HCT116 (cell line): Measurements from ENCODE around the gene CPN2. TPM values are rescaled to one million over a fixed set of nuclear protein-coding genes. Genes with fewer than 3 reads are reported as not detected.
A peak's percentile ranks its signal among the peaks of the same experiment; 100 is the strongest.

Experiments
- ATAC-seq: fragments of 200-7000 bp; cut with Tn5 transposase; 2 replicates; pipeline ENCODE4 v1.9.1; 2020; ENCODE audit warnings: mild to moderate bottlenecking, moderate library complexity
- BruUV-seq: library from RNA; stranded (reverse); fragments of 400-500 nt; replicated peaks from 2 replicates; lab custom pipeline; 2021; lab: Mats Ljungman, UMichigan
- CTCF ChIA-PET: fragments of 300-600 bp; sonication (Branson Sonifier 250); formaldehyde crosslinking; loops from one replicate; lab custom pipeline; 2021; ENCODE audit warnings: antibody characterized with exemption; lab: Charles Lee
- POLR2A ChIA-PET: fragments of 300-600, 350-600 bp; sonication (Branson Sonifier 250); formaldehyde crosslinking; loops from one replicate; lab custom pipeline; 2021; ENCODE audit warnings: antibody characterized with exemption; lab: Charles Lee
- RAD21 ChIA-PET, 2 experiments: fragments of 300-600 bp; sonication (Branson Sonifier 250); formaldehyde crosslinking; loops; one replicate each; lab custom pipeline; 2023; ENCODE audit warnings: low total read pairs in 2 of 2; ENCODE audit not compliant: uncharacterized antibody in 2 of 2, unreplicated experiment in 2 of 2, low non-redundant PET in 1 of 2; lab: Charles Lee
- DNase-seq: peaks from one replicate; pipeline ENCODE4 v3.0.0-alpha.2; 2010; ENCODE audit warnings: low read depth, low spot score
- H2AFZ ChIP-seq: fragments of 200-600 bp; shearing (Covaris generic), sonication (generic); 2 replicates; pipeline ENCODE4 v1.6.1; 2017; ENCODE audit warnings: low read depth, mixed run types, mixed read lengths, antibody characterized with exemption, low read length; ENCODE audit not compliant: poor library complexity, severe bottlenecking
- H3K27ac ChIP-seq: 2 replicates; pipeline ENCODE4 v1.5.1; 2012; ENCODE audit warnings: low read depth, low read length
- H3K27me3 ChIP-seq: fragments of 200-600 bp; sonication (generic); 2 replicates; pipeline ENCODE4 v1.6.1; 2016; ENCODE audit warnings: mixed run types, low read length, mixed read lengths; ENCODE audit not compliant: insufficient read depth
- H3K36me3 ChIP-seq, 2 experiments: fragments of 200-500 bp in 1 of 2; fragments of 200-600 bp in 1 of 2; sonication (Bioruptor generic) in 1 of 2; sonication (generic) in 1 of 2; 2 replicates each; pipeline versions ENCODE4 v1.5.1 to v1.6.1; 2014 to 2016; ENCODE audit warnings: low read length in 2 of 2, inconsistent platforms in 1 of 2, mixed read lengths in 1 of 2, mixed run types in 1 of 2; ENCODE audit not compliant: insufficient read depth in 2 of 2, control insufficient read depth in 1 of 2
- H3K4me1 ChIP-seq, 2 experiments: fragments of 200-600 bp in 1 of 2; sonication (generic) in 1 of 2; 2 replicates each; pipeline versions ENCODE4 v1.5.1 to v1.6.1; 2012 to 2017; ENCODE audit warnings: low read length in 2 of 2, inconsistent platforms in 1 of 2, mild to moderate bottlenecking in 1 of 2, mixed read lengths in 1 of 2, mixed run types in 1 of 2, moderate library complexity in 1 of 2; ENCODE audit not compliant: insufficient read depth in 2 of 2, control insufficient read depth in 1 of 2
- H3K4me2 ChIP-seq: fragments of 200-600 bp; sonication (generic); 2 replicates; pipeline ENCODE4 v1.6.1; 2017; ENCODE audit warnings: mixed run types, low read length, mixed read lengths
- H3K4me3 ChIP-seq, 2 experiments: fragments of 200-600 bp in 1 of 2; sonication (generic) in 1 of 2; replicated peaks in 1 of 2; 2 replicates each; pipeline ENCODE4 v1.5.1; 2011 to 2016; ENCODE audit warnings: low read length in 2 of 2, control low read depth in 1 of 2, low read depth in 1 of 2, mild to moderate bottlenecking in 1 of 2, mixed read lengths in 1 of 2, mixed run types in 1 of 2
- H3K79me2 ChIP-seq: fragments of 200-600 bp; sonication (generic); 2 replicates; pipeline ENCODE4 v1.6.1; 2017; ENCODE audit warnings: mild to moderate bottlenecking, mixed run types, low read length, moderate library complexity, mixed read lengths; ENCODE audit not compliant: insufficient read depth
- H3K9ac ChIP-seq: fragments of 200-600 bp; sonication (generic); 2 replicates; pipeline ENCODE4 v1.6.1; 2016; ENCODE audit warnings: low read length, mixed read lengths
- H3K9me2 ChIP-seq: fragments of 200-600 bp; sonication (generic), shearing (Covaris generic); 2 replicates; pipeline ENCODE4 v1.6.1; 2017; ENCODE audit warnings: mixed run types, mild to moderate bottlenecking, moderate library complexity; ENCODE audit not compliant: insufficient read depth
- H3K9me3 ChIP-seq, 2 experiments: fragments of 200-500 bp in 1 of 2; fragments of 200-600 bp in 1 of 2; sonication (Bioruptor generic) in 1 of 2; sonication (generic) in 1 of 2; 2 replicates each; pipeline ENCODE4 v1.6.1; 2014 to 2017; ENCODE audit warnings: low read length in 2 of 2, mixed read lengths in 2 of 2, inconsistent platforms in 1 of 2, low read depth in 1 of 2, mild to moderate bottlenecking in 1 of 2, mixed run types in 1 of 2, moderate library complexity in 1 of 2; ENCODE audit not compliant: control insufficient read depth in 1 of 2, insufficient read depth in 1 of 2
- H4K20me1 ChIP-seq: fragments of 200-600 bp; sonication (generic), shearing (Covaris generic); 2 replicates; pipeline ENCODE4 v1.6.1; 2017; ENCODE audit warnings: mixed run types, mild to moderate bottlenecking, moderate library complexity; ENCODE audit not compliant: insufficient read depth
- EGR1 ChIP-seq: IDR thresholded peaks from 2 replicates; pipeline ENCODE4 v1.6.1; 2012; ENCODE audit warnings: low read depth
- ELF1 ChIP-seq: IDR thresholded peaks from 2 replicates; pipeline ENCODE4 v1.6.1; 2012; ENCODE audit warnings: low read depth, borderline replicate concordance
- POLR2A ChIP-seq: IDR thresholded peaks from 2 replicates; pipeline ENCODE4 v1.7.0; 2011; ENCODE audit warnings: borderline replicate concordance; ENCODE audit not compliant: insufficient read depth, insufficient read length; ENCODE audit errors: extremely low read depth
- POLR2AphosphoS5 ChIP-seq: IDR thresholded peaks from 2 replicates; pipeline ENCODE4 v1.6.1; 2011; ENCODE audit warnings: mild to moderate bottlenecking, low read depth, low read length, moderate library complexity
- SP1 ChIP-seq: IDR thresholded peaks from 2 replicates; pipeline ENCODE4 v1.6.1; 2012; ENCODE audit warnings: low read depth
- YY1 ChIP-seq: IDR thresholded peaks from 2 replicates; pipeline ENCODE4 v1.6.1; 2011; ENCODE audit warnings: low read length, low read depth, moderate library complexity, mild to moderate bottlenecking; ENCODE audit not compliant: insufficient replicate concordance; ENCODE audit errors: extremely low read depth
- ZFX ChIP-seq: fragments of 450-650 bp; IDR thresholded peaks from 2 replicates; pipeline ENCODE4 v1.6.1; 2017
- intact Hi-C: fragments of 100-400 bp; cut with micrococcal nuclease; formaldehyde crosslinking; loops from 2 replicates; pipeline ENCODE4 v1.10.0; 2022
- total RNA-seq: library from RNA; stranded (reverse); gene quantifications from one replicate; pipeline ENCODE4 v1.2.1, GENCODE V29; 2021; ENCODE audit not compliant: unreplicated experiment
- TF ChIP-seq, protein P1 (sequence below): IDR thresholded peaks from 2 replicates; pipeline ENCODE4 v1.6.1; 2011; ENCODE audit warnings: mild to moderate bottlenecking, low read length, moderate library complexity; ENCODE audit not compliant: insufficient replicate concordance; ENCODE audit errors: extremely low read depth

Gene CPN2
- total RNA-seq, 1 experiment from 2014 or later, result not detected

DNA sequence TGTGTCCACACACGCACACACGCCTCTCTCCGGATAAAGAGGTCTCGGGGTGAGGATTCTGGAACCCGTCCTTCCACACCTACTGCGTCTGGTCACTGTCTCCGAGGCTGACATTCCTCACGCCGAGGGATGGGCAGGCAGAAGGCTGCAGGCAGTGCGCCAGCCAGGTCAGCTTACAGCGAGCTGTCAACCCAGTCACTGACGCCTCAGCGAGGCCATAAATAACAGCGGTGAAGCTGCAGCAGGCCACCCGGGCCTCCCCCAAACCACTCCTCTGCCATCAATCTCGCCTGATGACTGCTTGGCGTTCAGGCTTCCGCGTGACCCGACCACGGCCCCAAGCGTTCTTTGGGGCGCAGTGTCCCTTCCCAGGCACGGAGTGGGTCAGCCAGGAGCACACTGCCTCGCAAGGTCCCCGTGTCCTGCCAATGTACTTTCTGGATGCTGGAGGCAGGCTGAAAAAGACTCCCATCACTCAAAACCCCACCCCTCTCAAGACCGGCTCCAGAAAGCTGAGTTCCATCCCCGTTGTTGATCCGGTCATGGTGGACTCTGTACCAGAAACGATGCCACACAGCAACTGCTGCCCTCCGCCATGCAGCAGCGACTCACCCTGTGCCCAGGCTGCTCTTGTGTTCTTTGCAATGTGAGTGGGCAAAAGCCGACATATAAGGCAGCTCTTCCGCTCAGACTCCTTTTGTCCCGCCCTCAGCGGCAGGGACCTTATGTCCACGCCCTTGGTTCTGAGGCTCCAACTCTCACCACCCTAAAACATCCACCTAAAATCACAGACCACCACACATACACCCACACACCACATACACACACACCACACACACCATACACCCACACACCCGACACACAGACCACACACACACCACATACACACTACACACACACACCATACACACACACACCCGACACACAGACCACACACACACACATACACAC lies 27.1 kb downstream of the CPN2 start:
- H3K79me2 ChIP-seq, result peaks cover 18% of the 10 kb centered on the region; the same call in 1 of the 2 replicates
- ChIA-PET POLR2A (interaction anchor here (0.6 to 1.9 kb wide), 6 partner anchors 29 to 539 kb away, joined by 3 to 5 read pairs (median 4); no protein-coding TSS in a partner anchor), RAD21 (interaction anchor here in 1 of 2 experiments (0.7 to 1.1 kb wide), 2 partner anchors 54 to 188 kb away, joined by 3 to 4 read pairs; partner anchors contain the start of gene HES1), CTCF (interaction anchor here (0.9 to 3.0 kb wide), 3 partner anchors 10 to 1511 kb away, joined by 3 to 21 read pairs (median 12); no protein-coding TSS in a partner anchor)
- peak overlapping the region; percentile 44 to 61 for H3K4me3 ChIP-seq
- H3K9me2 ChIP-seq, result no peaks in the 10 kb centered on the region
- H2AFZ ChIP-seq, result peak overlapping the region; percentile 83
- intact Hi-C loops, result loop anchor here (2.0 to 5.0 kb wide), 2 partner anchors 187 to 452 kb away; partner anchors contain the start of gene HES1
- peak overlapping the region; percentile 95 for H3K27ac ChIP-seq
- TF ChIP-seq POLR2A, result peak; percentile 54
- peak; percentile 37; the same call in 1 of the 2 replicates for TF ChIP-seq POLR2AphosphoS5
- TF ChIP-seq YY1, result peak; percentile 43
- no peak for TF ChIP-seq EGR1
- BruUV-seq, result no TSS peak
- DNase-seq (peak; percentile 76), ATAC-seq (peak; percentile 52)
- H3K36me3 ChIP-seq, result no peaks in the 10 kb centered on the region
- H4K20me1 ChIP-seq, result no peaks in the 10 kb centered on the region
- H3K4me2 ChIP-seq, result peak overlapping the region; percentile 96
- peak overlapping the region; percentile 87 for H3K9ac ChIP-seq
- H3K4me1 ChIP-seq, result peaks cover 35 to 90% of the 10 kb centered on the region in 2 experiments
- no peaks in the 10 kb centered on the region for H3K27me3 ChIP-seq
- H3K9me3 ChIP-seq, result peaks cover 0 to 13% of the 10 kb centered on the region in 2 experiments; a peak in 1 of 4 replicates

DNA sequence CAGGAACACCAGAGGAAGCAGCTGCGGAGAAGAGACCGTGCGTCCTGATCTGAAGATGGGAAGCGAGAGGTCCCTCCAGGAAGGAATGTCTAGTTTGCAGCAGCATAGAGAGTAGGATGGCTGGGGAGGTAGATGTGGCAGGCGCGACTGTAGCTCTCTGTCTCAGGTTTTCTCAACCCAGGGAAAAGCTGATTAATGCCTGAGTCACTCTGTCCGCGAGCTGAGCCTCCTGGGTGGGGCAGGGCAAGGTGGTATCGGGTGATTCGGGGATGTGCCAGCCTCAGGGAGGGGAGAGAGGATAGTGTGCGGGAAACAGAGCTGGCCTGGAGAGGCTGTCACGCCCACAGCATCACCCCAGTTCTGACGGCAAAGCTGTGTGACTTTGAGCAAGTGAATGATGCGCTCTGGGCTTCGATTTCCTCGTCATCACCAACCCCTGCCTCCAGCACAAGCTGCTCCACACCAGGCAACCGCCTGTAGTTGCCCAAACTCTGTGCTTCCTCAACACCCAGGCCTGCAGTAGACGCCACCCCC lies 28.4 kb downstream of the CPN2 start:
- ChIA-PET POLR2A (interaction anchor here (0.7 to 1.9 kb wide), 7 partner anchors 11 to 320 kb away, joined by 3 to 5 read pairs (median 4); partner anchors contain the start of gene HES1), RAD21 (interaction anchor here in 1 of 2 experiments (0.9 to 1.1 kb wide), 3 partner anchors 11 to 542 kb away, joined by 3 read pairs; no protein-coding TSS in a partner anchor)
- Histone ChIP-seq H3K9me2 (no peaks in the 10 kb centered on the region), H3K27ac (peak overlapping the region; percentile 95), H3K27me3 (no peaks in the 10 kb centered on the region), H3K4me1 (peaks cover 35 to 93% of the 10 kb centered on the region in 2 experiments), H3K9me3 (peaks cover 0 to 13% of the 10 kb centered on the region in 2 experiments; a peak in 1 of 4 replicates), H3K36me3 (no peaks in the 10 kb centered on the region), H3K9ac (peak overlapping the region; percentile 87), H3K4me2 (peak overlapping the region; percentile 96), H3K79me2 (peaks cover 18% of the 10 kb centered on the region; the same call in 1 of the 2 replicates), H2AFZ (no peak overlapping the region), H3K4me3 (peak overlapping the region; percentile 73)
- peak; percentile 71 for ATAC-seq
- DNase-seq, result peak; percentile 91
- BruUV-seq, result TSS peak; percentile 66
- TF ChIP-seq ELF1 (no peak), POLR2AphosphoS5 (peak; percentile 92), YY1 (peak; percentile 59), ZFX (0 out of 2 replicates have a peak, but pooled peaks have one; percentile 8), SP1 (no peak)
- TF ChIP-seq, protein P1, sequence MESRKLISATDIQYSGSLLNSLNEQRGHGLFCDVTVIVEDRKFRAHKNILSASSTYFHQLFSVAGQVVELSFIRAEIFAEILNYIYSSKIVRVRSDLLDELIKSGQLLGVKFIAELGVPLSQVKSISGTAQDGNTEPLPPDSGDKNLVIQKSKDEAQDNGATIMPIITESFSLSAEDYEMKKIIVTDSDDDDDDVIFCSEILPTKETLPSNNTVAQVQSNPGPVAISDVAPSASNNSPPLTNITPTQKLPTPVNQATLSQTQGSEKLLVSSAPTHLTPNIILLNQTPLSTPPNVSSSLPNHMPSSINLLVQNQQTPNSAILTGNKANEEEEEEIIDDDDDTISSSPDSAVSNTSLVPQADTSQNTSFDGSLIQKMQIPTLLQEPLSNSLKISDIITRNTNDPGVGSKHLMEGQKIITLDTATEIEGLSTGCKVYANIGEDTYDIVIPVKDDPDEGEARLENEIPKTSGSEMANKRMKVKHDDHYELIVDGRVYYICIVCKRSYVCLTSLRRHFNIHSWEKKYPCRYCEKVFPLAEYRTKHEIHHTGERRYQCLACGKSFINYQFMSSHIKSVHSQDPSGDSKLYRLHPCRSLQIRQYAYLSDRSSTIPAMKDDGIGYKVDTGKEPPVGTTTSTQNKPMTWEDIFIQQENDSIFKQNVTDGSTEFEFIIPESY, result peak; percentile 18
- TF ChIP-seq, all 23 proteins: peak for 4
- CTCF ChIA-PET, result interaction anchor here (0.9 to 3.0 kb wide), 7 partner anchors 9 to 541 kb away, joined by 3 to 21 read pairs (median 4); no protein-coding TSS in a partner anchor
- intact Hi-C loops, result loop anchor here (2.0 to 5.0 kb wide), 2 partner anchors 186 to 450 kb away; partner anchors contain the start of gene HES1
- H4K20me1 ChIP-seq, result no peaks in the 10 kb centered on the region
